ENCODE measurements around the gene MAGI2.

Gene MAGI2

GRCh38 chr7:79308192-79308591 lies 145.3 kb downstream of the MAGI2 start:
- FAIRE-seq (peak; percentile 23), DNase-seq (ENCODE audit: low spot score) (peak; percentile 13)

- DNase-seq (ENCODE audit: low spot score) (no peak), FAIRE-seq (no peak)
Observed at GRCh38 chr7:79307376-79307775, 146.1 kb downstream of the MAGI2 start.

- FAIRE-seq (peak; percentile 61), DNase-seq (ENCODE audit: low spot score) (no peak)
Observed at GRCh38 chr7:79304711-79305110, 148.8 kb downstream of the MAGI2 start.

GRCh38 chr7:79302293-79302692 lies 151.2 kb downstream of the MAGI2 start:
- DNase-seq (ENCODE audit: low spot score), result no peak
- no peak for FAIRE-seq

GRCh38 chr7:79301419-79301818 lies 152.0 kb downstream of the MAGI2 start:
- no peak for FAIRE-seq
- DNase-seq (ENCODE audit: low spot score), result no peak

GRCh38 chr7:79300573-79300972 lies 152.9 kb downstream of the MAGI2 start:
- no peak for FAIRE-seq
- no peak for DNase-seq (ENCODE audit: low spot score)

- FAIRE-seq, result no peak
- DNase-seq (ENCODE audit: low spot score), result peak; percentile 51
Observed at GRCh38 chr7:79298145-79298760, 155.2 kb downstream of the MAGI2 start.

GRCh38 chr7:79296553-79297320 lies 156.7 kb downstream of the MAGI2 start:
- DNase-seq (ENCODE audit: low spot score) (no peak), FAIRE-seq (no peak)

- DNase-seq (ENCODE audit: low spot score), result peak; percentile 40
- no peak for FAIRE-seq
Observed at GRCh38 chr7:79293655-79294142, 159.8 kb downstream of the MAGI2 start.

GRCh38 chr7:79292834-79293233 lies 160.6 kb downstream of the MAGI2 start:
- FAIRE-seq, result no peak

GRCh38 chr7:79291498-79291865 lies 162.0 kb downstream of the MAGI2 start:
- DNase-seq (ENCODE audit: low spot score) (no peak), FAIRE-seq (no peak)

More at GRCh38 chr7:79292834-79293233, 160.6 kb downstream of the MAGI2 start:
- DNase-seq (ENCODE audit: low spot score), result no peak

- FAIRE-seq, result peak; percentile 82
- DNase-seq (ENCODE audit: low spot score), result no peak
Observed at GRCh38 chr7:79290841-79291497, 162.5 kb downstream of the MAGI2 start.

GRCh38 chr7:79290398-79290797 lies 163.1 kb downstream of the MAGI2 start:
- DNase-seq (ENCODE audit: low spot score) (no peak), FAIRE-seq (no peak)

GRCh38 chr7:79288655-79289054 lies 164.8 kb downstream of the MAGI2 start:
- no peak for DNase-seq (ENCODE audit: low spot score)
- FAIRE-seq, result no peak

- peak; percentile 35 for FAIRE-seq
- no peak for DNase-seq (ENCODE audit: low spot score)
Observed at GRCh38 chr7:79287981-79288380, 165.5 kb downstream of the MAGI2 start.

GRCh38 chr7:79286181-79286580 lies 167.3 kb downstream of the MAGI2 start:
- FAIRE-seq (no peak), DNase-seq (ENCODE audit: low spot score) (no peak)

GRCh38 chr7:79285756-79286155 lies 167.7 kb downstream of the MAGI2 start:
- no peak for DNase-seq (ENCODE audit: low spot score)
- no peak for FAIRE-seq

GRCh38 chr7:79284211-79284610 lies 169.3 kb downstream of the MAGI2 start:
- DNase-seq (ENCODE audit: low spot score), result no peak
- FAIRE-seq, result no peak

GRCh38 chr7:79282882-79283602 lies 170.4 kb downstream of the MAGI2 start:
- DNase-seq (ENCODE audit: low spot score), result peak; percentile 20
- FAIRE-seq, result peak; percentile 88

- FAIRE-seq (peak; percentile 30), DNase-seq (ENCODE audit: low spot score) (peak; percentile 59)
Observed at GRCh38 chr7:79282070-79282694, 171.3 kb downstream of the MAGI2 start.

- DNase-seq (ENCODE audit: low spot score) (no peak), FAIRE-seq (no peak)
Observed at GRCh38 chr7:79281426-79281825, 172.0 kb downstream of the MAGI2 start.

Measured in urothelium cell line (cell line).